IMR-90 (cell line): ENCODE measurements around the gene TSPAN3. TPM values are rescaled to one million over a fixed set of nuclear protein-coding genes. Genes with fewer than 3 reads are reported as not detected.

Experiments used
- ATAC-seq: fragments of 200-7000 bp; cut with Tn5 transposase; 2 replicates; pipeline ENCODE4 v1.9.1; 2020; ENCODE audit warnings: low read depth, mild to moderate bottlenecking, moderate library complexity
- BruUV-seq: library from RNA; stranded (reverse); fragments of 400-500 nt; replicated peaks from 2 replicates; lab custom pipeline; 2021; lab: Mats Ljungman, UMichigan
- CTCF ChIA-PET: fragments of 300-600 bp; formaldehyde crosslinking; extraction: SDS; loops from one replicate; lab custom pipeline; 2021; ENCODE audit warnings: antibody characterized with exemption; lab: Yijun Ruan, JAX
- POLR2A ChIA-PET: fragments of 300-600 bp; sonication (Branson Sonifier 250); formaldehyde crosslinking; loops from one replicate; lab custom pipeline; 2022; ENCODE audit warnings: antibody characterized with exemption; ENCODE audit not compliant: unreplicated experiment; lab: Charles Lee
- DNase-seq: peaks from one replicate; pipeline ENCODE4 v3.0.0; 2013
- H2AFZ ChIP-seq: replicated peaks from 2 replicates; pipeline ENCODE3; 2013; ENCODE audit warnings: low read length, mild to moderate bottlenecking; ENCODE audit not compliant: poor library complexity
- H2AK5ac ChIP-seq: 2 replicates; pipeline ENCODE4 v1.6.1; 2013; ENCODE audit warnings: low read depth, low read length, inconsistent platforms
- H2AK9ac ChIP-seq: replicated peaks from 2 replicates; pipeline ENCODE3; 2013; ENCODE audit warnings: mild to moderate bottlenecking, low read depth, low read length, moderate library complexity; ENCODE audit not compliant: poor library complexity
- H2BK120ac ChIP-seq: 2 replicates; pipeline ENCODE4 v1.6.1; 2013; ENCODE audit warnings: low read depth, low read length, inconsistent platforms
- H2BK15ac ChIP-seq: 3 replicates; pipeline ENCODE4 v1.6.1; 2013; ENCODE audit warnings: low read depth, low read length, inconsistent platforms
- H2BK20ac ChIP-seq: 2 replicates; pipeline ENCODE4 v1.6.1; 2013; ENCODE audit warnings: low read depth, mild to moderate bottlenecking, inconsistent platforms, low read length, moderate library complexity
- H2BK5ac ChIP-seq: 2 replicates; pipeline ENCODE4 v1.6.1; 2013; ENCODE audit warnings: mild to moderate bottlenecking, low read depth, low read length, inconsistent platforms; ENCODE audit not compliant: poor library complexity, severe bottlenecking
- H3K14ac ChIP-seq: replicated peaks from 2 replicates; pipeline ENCODE4 v1.6.1; 2013; ENCODE audit warnings: low read depth, low read length, inconsistent platforms
- H3K18ac ChIP-seq: 2 replicates; pipeline ENCODE4 v1.6.1; 2013; ENCODE audit warnings: low read depth, low read length, control low read depth
- H3K23ac ChIP-seq: 2 replicates; pipeline ENCODE4 v1.6.1; 2013; ENCODE audit warnings: low read depth, low read length, inconsistent platforms
- H3K27ac ChIP-seq: 2 replicates; pipeline ENCODE4 v1.5.1; 2013; ENCODE audit warnings: mild to moderate bottlenecking, control low read depth, low read length; ENCODE audit not compliant: insufficient read depth
- H3K27me3 ChIP-seq: 2 replicates; pipeline ENCODE4 v1.6.1; 2013; ENCODE audit warnings: low read length; ENCODE audit not compliant: control insufficient read depth, insufficient read depth
- H3K36me3 ChIP-seq: 2 replicates; pipeline ENCODE4 v1.6.1; 2013; ENCODE audit warnings: low read length, mixed read lengths; ENCODE audit not compliant: control insufficient read depth, insufficient read depth
- H3K4ac ChIP-seq: 2 replicates; pipeline ENCODE4 v1.6.1; 2013; ENCODE audit warnings: low read depth, low read length, inconsistent platforms
- H3K4me1 ChIP-seq: 2 replicates; pipeline ENCODE4 v1.6.1; 2013; ENCODE audit warnings: low read length, mixed read lengths; ENCODE audit not compliant: control insufficient read depth, insufficient read depth
- H3K4me2 ChIP-seq: 2 replicates; pipeline ENCODE4 v1.6.1; 2013; ENCODE audit warnings: low read depth, mild to moderate bottlenecking, control low read depth, low read length, moderate library complexity
- H3K4me3 ChIP-seq: 2 replicates; pipeline ENCODE4 v1.5.1; 2013; ENCODE audit warnings: low read depth, mild to moderate bottlenecking, control low read depth, low read length, moderate library complexity; ENCODE audit not compliant: insufficient read depth
- H3K56ac ChIP-seq: 2 replicates; pipeline ENCODE4 v1.6.1; 2013; ENCODE audit warnings: low read length, inconsistent platforms; ENCODE audit not compliant: insufficient read depth; ENCODE audit errors: extremely low read depth
- H3K79me1 ChIP-seq, 2 experiments: 2 replicates each; pipeline ENCODE4 v1.6.1; 2013; ENCODE audit warnings: low read length in 2 of 2, inconsistent platforms in 1 of 2, low read depth in 1 of 2
- H3K9ac ChIP-seq: 2 replicates; pipeline ENCODE4 v1.6.1; 2013; ENCODE audit warnings: low read depth, low read length, control low read depth
- H3K9me1 ChIP-seq: 2 replicates; pipeline ENCODE4 v1.6.1; 2013; ENCODE audit warnings: low read length, inconsistent platforms; ENCODE audit not compliant: insufficient read depth
- H3K9me3 ChIP-seq: 2 replicates; pipeline ENCODE4 v1.6.1; 2013; ENCODE audit warnings: low read length; ENCODE audit not compliant: control insufficient read depth, insufficient read depth
- H4K20me1 ChIP-seq: 2 replicates; pipeline ENCODE4 v1.6.1; 2013; ENCODE audit warnings: low read length, inconsistent platforms; ENCODE audit not compliant: insufficient read depth
- H4K5ac ChIP-seq: 2 replicates; pipeline ENCODE4 v1.6.1; 2013; ENCODE audit warnings: mild to moderate bottlenecking, low read depth, low read length, control low read depth
- H4K8ac ChIP-seq, 2 experiments: 2 replicates each; pipeline ENCODE4 v1.6.1; 2013; ENCODE audit warnings: low read depth in 2 of 2, low read length in 2 of 2, control low read depth in 1 of 2, inconsistent platforms in 1 of 2
- H4K91ac ChIP-seq: 2 replicates; pipeline ENCODE4 v1.6.1; 2013; ENCODE audit warnings: low read depth, low read length, inconsistent platforms; ENCODE audit not compliant: insufficient read depth
- MAFK ChIP-seq: IDR thresholded peaks from 2 replicates; pipeline ENCODE4 v1.6.1; 2012; ENCODE audit warnings: low read depth, low read length, improper control_type of control experiment
- MAZ ChIP-seq: IDR thresholded peaks from 2 replicates; pipeline ENCODE4 v1.6.1; 2012; ENCODE audit warnings: low read depth, mild to moderate bottlenecking, low read length, improper control_type of control experiment, moderate library complexity, borderline replicate concordance
- MXI1 ChIP-seq: IDR thresholded peaks from 2 replicates; pipeline ENCODE4 v1.6.1; 2012; ENCODE audit warnings: low read depth, mild to moderate bottlenecking, low read length, moderate library complexity, borderline replicate concordance
- SMC3 ChIP-seq: fragments of 150-350 bp; IDR thresholded peaks from 2 replicates; pipeline ENCODE4 v1.6.1; 2016; ENCODE audit warnings: low read depth, mild to moderate bottlenecking, antibody characterized with exemption, low read length, moderate library complexity
- whole genome bisulfite sequencing, 2 experiments: methylation state at CpG; one replicate each; pipeline versions ENCODE4 v1.1.5 to v1.1.7; 2013; ENCODE audit warnings: missing lambda C conversion rate in 2 of 2; ENCODE audit not compliant: insufficient read length in 1 of 2; ENCODE audit errors: extremely low coverage in 2 of 2; 5-methylcytosine and 5-hydroxymethylcytosine counted together
- dilution Hi-C: fragments of 300-500 bp; cut with HindIII; formaldehyde crosslinking; loops from one replicate; pipeline ENCODE4 v1.14.3; 2018; ENCODE audit warnings: low sequenced_read_pairs; ENCODE audit not compliant: unreplicated experiment
- in situ Hi-C: fragments of 300-500 bp; cut with MboI; formaldehyde crosslinking; loops from 3 replicates; pipeline ENCODE4 v1.14.3; 2019; ENCODE audit warnings: low sequenced_read_pairs, inconsistent platforms, mixed read lengths
- intact Hi-C: fragments of 100-400 bp; cut with micrococcal nuclease; formaldehyde crosslinking; loops from 2 replicates; pipeline ENCODE4 v1.10.0; 2022
- polyA plus RNA-seq, 3 experiments: library from polyadenylated mRNA; depleted of rRNA; stranded (reverse); fragments of >200 nt; gene quantifications; 2 replicates each; pipeline ENCODE4 v1.2.3, GENCODE V29; 2012; ENCODE audit warnings: low replicate concordance in 1 of 3
- total RNA-seq: library from RNA; depleted of rRNA; stranded (reverse); fragments of >200 nt; gene quantifications from 2 replicates; pipeline ENCODE4 v1.2.3, GENCODE V29; 2012

TSPAN3 gene
- total and polyA plus RNA-seq, 2 of the 4 experiments (the other 2 are of a cell fraction) = 270 to 295 TPM

GRCh38 chr15:77039217-77039533 is 31.7 kb downstream of the TSPAN3 start:
- POLR2A ChIA-PET = no interaction called here
- dilution Hi-C loops = no loop called here

More at GRCh38 chr15:77039217-77039533, 31.7 kb downstream of the TSPAN3 start:
- Histone ChIP-seq H3K9me1 (peaks cover 13% of the 10 kb centered on the region), H3K23ac (no peak overlapping the region), H3K4me3 (no peak overlapping the region), H3K9me3 (no peaks in the 10 kb centered on the region), H2BK5ac (no peak overlapping the region), H2BK15ac (no peak overlapping the region), H4K20me1 (peaks cover 4% of the 10 kb centered on the region; the same call in 1 of the 2 replicates), H3K36me3 (peaks cover 25% of the 10 kb centered on the region), H2BK120ac (no peak overlapping the region), H4K91ac (no peak overlapping the region), H3K18ac (no peak overlapping the region), H4K8ac (no peak overlapping the region), H3K56ac (no peak overlapping the region), H2AK5ac (no peak overlapping the region), H3K4me2 (no peak overlapping the region), H3K27ac (no peak overlapping the region), H3K4ac (no peak overlapping the region), H3K14ac (no peak overlapping the region), H2AFZ (no peak overlapping the region), H3K79me1 (peaks cover 7 to 18% of the 10 kb centered on the region in 2 experiments; a peak in 2 of 4 replicates), H2BK20ac (no peak overlapping the region), H3K9ac (no peak overlapping the region), H4K5ac (no peak overlapping the region), H2AK9ac (no peak overlapping the region), H3K27me3 (no peaks in the 10 kb centered on the region), H3K4me1 (0 out of 2 replicates have a peak, but pooled peaks cover 2% of the 10 kb centered on the region)
- intact Hi-C loops = no loop called here
- no TSS peak for BruUV-seq
- CTCF ChIA-PET = no interaction called here
- DNase-seq = no peak
- no peak for ATAC-seq
- TF ChIP-seq SMC3 (no peak), MXI1 (no peak), MAFK (no peak), MAZ (no peak)
- WGBS, 2 experiments = no CpG with 5 or more reads among the region's 5 CpGs
- in situ Hi-C loops = no loop called here
